HG02610 (cell line): Measurements from ENCODE around the gene GCNT1.
"Not testable (repeated sequence)": the region's sequence is repeated elsewhere in the genome, so short reads cannot be mapped to it uniquely, and the experiment has no call there.

Source experiments
- ATAC-seq: cut with Tn5 transposase; IDR thresholded peaks from one replicate; pipeline ENCODE4 v1.9.1; 2021; ENCODE audit warnings: mild to moderate bottlenecking, moderate library complexity; ENCODE audit not compliant: unreplicated experiment

Gene GCNT1

DNA sequence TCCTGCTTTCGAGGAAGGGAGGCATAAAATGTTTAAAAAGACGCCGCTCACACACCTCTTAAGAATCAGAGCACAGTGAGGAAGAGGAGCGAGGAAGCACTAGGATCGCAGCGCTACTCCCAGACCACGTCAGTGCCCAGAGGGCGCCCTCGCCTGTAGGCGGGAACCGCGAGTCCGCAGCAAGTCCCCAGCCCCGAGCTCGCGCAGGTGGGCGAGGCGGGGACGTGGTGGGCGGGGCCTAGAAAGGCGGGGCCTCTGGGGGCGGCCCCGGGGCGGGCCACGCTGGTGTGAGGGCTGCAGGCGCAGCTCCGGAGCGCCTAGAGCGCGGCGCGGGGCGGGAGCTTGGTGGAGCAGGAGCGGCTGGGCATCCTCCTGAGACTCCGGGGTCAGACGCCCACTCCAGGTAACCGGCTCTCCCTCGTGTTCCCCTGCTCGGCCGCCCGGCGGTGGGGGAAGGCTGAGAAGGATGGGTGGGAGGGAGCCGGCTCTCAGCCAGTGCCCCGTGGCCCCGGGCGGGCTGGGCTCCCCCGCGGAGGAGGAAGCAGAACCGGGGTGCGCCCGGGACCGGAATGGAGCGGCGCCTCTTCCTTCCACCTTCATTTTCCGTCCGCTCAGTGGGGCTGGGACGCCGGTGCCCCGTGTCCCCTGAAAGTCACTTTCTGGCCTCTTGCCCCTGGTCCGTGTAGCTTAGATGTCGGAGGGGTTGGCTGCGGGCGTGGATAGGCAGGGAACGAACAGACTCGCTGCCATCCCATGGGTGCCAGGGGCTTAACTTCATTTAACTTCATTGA lies at the start of gene GCNT1:
Gene GCNT1, plus strand, starts transcription at position 280 of the 791 bp plus-strand sequence. CDS start 43,200 bp downstream, outside the sequence.
- peak; percentile 90 for ATAC-seq

DNA sequence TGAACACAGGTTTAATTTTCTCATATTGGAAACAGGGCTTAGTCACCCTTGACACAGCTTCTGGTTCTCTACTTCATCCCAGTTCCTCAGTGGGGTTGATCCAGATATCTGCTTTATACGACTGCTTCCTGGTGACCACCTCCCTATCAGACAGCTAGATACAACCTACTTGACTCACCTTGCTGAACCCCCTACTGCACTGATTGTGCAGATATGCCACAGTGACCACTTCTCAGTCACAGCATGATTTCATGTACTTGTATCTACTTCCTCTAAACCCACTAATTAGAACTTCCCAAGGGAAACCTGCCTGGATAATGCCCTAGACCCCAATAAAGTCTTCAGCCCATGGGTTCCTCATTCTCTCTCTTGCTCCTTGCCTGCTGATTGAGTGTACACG lies 46.3 kb upstream of the GCNT1 start:
- ATAC-seq, result peak; percentile 47

DNA sequence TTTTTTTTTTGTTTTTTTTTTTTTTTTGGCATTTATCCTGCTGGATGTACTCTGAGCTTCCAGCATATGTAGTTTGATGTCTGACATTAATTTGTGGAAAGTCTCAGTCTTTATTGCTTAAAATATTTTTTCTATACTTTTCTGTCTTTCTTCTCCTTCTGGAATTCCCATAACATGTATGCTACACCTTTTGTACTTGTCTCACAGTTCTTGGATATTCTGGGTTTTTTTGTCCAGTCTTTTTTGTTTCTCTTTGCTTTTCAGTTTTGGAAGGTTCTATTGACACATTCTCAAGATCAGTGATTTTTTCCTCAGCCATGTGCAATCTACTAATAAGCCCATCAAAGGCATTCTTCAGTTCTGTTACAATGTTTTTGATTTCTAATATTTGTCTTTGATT lies 45.3 kb upstream of the GCNT1 start:
- ATAC-seq, result no peak

- peak; percentile 61 for ATAC-seq
Observed at GRCh38 chr9:76414661-76415060, 44.3 kb upstream of the GCNT1 start.

DNA sequence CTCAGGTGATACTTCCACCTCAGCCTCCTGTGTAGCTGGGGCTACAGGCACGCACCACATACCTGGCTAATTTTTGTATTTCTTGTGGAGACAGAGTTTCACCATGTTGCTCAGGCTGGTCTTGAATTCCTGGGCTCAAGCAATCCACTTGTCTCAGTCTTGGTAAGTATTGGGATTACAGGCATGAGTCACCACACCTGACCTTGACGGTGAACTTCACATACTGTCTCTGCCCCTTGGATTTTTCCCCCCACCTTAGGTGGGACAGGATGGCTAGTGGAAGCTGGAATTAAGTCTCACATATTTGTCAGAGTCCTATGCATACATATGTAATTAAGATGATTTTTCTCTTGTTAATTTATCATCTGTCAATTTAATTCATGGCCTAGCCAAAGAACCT lies 43.8 kb upstream of the GCNT1 start:
- ATAC-seq, result no peak

DNA sequence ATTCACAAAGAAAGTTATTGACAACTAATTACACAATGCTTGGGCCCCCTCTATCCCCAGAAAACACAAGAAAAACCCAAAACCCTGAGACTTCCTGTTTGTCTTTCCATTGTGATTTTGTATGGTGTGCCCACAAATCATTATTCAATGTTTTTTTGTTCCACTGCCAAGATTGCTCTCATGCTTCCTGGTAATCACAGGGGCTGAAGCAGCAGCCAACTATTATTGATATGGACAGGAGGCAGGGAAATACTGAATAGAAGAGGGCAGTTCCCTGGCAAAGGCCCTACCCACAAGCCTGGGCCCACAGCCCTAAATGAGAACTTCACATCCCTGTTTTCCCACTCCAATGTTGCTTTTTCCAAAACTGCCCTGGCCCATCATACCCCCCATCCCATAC lies 43.3 kb upstream of the GCNT1 start:
- no peak for ATAC-seq

GRCh38 chr9:76417394-76417793 lies 41.6 kb upstream of the GCNT1 start:
- no peak for ATAC-seq

DNA sequence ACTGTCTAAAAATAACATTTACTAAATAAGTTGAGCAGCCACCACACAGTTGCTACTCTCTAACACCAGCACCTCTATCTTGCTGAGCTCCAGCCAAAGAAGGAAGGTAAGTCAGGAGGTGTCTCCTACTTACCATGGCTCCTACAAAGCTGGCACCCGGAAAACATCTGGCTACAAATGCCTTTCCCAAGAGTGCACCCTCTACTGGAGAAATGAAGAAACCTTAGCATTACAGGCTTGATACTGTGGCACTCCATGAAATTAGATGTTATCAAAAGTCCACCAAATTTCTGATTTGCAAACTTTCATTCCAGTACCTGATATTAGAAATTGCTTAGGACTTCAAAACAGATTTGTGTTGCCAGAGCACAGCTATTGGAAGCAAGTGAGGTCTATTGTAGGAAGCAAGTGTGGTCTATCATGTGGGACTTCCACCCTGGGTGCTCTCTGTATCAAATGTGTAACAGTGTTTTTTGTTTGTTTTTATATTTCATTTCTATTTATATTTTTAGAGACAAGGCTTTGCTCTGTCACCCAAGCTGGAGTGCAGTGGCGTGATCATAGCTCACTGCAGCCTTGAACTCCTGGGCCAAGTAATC lies 39.1 kb upstream of the GCNT1 start:
- no peak for ATAC-seq

DNA sequence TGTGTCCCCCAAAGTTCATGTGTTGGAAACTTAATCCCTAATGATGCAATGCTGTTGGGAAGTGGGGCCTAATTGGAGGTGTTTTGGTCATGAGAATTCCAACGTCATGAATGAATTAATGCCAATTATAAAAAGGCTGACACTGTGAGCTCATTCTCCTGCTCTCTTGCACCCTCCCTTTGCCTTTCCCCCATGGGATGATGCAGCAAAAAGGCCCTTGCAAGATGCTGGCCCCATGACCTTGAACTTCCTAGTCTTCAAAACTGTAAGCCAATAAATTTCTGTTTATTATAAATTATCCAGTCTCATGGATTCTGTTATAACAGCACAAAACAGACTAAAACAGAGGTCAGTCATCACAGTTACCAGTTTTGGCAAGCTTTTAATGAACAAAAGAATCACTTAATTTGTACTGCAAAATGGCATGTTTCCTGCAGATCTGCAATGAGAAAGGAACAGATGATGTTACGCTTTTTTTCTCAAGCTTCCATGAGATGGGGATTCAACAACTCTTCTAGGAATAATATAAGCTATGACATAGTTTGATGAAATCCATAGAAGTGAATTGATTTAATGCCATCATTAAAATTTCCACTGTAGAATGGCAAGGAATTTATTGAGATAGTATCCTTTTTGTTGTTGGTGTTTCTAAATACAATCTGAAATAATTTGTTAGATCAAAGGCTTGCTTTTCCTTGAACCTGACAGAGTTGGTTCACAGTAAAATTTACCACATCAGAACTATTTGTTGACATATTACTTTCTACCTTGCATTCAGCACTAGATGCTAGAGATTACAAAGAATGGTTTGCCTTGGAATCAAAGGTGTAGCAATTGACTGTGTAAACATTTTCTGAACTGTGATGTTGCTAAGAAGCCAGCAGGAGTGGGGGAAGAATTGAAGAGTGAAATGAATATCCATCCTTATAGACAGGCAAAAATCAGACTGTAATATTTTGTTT lies 35.5 kb upstream of the GCNT1 start:
- no peak for ATAC-seq

DNA sequence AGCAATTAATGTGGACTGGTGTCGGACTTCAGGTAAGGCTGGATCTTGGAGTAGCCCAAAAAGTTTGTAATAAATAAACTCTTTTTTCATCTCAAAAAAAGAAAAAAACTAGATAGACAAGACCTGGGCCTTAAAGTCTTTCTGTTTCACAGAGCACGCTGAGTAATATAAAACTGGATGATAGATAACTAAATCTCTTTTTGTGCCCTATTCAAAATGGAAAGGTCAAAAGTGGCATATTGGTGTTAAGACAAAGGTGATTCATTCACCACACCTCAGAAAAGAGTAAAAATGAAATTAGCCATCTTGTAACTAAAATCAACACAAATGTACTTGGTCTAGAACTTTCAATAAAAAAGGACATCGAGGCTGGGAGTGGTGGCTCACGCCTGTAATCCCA lies 34.5 kb upstream of the GCNT1 start:
- ATAC-seq, result peak; percentile 76

DNA sequence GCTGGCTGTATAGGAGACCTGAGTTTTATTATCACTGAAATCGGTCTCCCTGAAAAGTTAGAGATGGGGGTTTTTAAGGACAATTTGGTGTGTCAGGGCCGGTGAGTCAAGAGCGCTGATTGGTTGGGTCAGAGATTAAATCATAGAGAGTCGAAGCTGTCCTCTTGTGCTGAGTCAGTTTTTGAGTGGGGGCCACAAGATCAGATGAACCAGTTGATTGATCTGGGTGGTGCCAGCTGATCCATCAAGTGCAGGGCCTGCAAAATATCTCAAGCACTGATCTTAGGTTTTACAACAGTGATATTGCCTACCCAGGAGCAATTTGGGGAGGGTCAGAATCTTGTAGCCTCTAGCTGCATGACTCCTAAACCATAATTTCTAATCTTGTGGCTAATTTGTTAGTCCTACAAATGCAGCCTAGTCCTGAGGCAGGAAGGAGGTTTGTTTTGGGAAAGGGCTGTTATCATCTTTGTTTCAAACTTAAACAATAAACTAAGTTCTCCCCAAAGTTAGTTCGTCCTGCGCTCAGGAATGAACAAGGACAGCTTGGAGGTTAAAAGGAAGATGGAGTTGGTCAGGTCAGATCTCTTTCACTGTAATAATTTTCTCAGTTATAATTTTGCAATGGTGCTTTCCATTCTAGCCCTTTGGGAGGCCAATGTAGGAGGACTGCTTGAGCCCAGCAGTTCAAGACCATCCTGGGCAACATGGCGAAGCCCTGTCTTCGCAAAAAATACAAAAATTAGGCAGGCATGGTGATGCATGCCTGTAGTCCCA lies 33.1 kb upstream of the GCNT1 start:
- no peak for ATAC-seq

- ATAC-seq, result no peak
Observed at GRCh38 chr9:76426807-76427419, 32.1 kb upstream of the GCNT1 start.

DNA sequence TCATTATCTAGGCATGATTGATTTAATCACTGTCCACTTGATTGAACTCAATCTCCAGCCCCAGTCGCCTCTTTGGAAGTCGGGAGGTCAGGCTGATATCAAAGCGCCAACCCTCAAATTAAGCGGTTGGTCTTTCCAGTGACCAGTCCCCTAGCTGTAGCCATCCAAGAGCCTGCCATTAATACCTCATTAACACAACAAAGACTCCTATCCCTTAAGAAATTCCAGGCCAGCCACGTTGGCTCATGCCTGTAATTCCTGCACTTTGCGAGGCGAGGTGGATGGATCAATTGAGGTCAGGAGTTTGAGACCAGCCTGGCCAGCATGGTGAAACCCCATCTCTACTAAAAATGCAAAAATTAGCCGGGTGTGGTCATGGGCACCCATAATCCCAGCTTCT lies 27.4 kb upstream of the GCNT1 start:
- no peak for ATAC-seq

DNA sequence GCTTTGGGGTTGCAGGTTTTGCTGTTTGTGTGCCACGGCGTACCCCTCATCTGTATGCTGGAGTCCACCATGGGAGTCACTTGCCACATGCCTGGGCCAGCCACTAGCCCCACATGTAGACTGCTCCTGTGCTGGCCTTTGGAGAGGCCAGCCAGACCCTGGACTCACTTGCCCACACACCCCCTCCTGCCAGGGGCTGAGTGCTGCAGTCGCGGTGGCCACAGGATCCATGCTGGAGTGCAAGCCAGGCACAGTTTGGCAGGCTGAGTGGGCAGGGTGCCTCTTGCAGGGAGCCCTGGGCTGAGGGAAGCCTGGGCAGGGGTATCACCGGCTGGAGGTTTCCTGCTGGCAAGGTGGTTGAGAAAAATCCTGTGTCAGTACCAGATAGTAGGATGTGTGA lies 25.6 kb upstream of the GCNT1 start:
- peak; percentile 21 for ATAC-seq

GRCh38 chr9:76433836-76434235 lies 25.1 kb upstream of the GCNT1 start:
- ATAC-seq, result peak; percentile 28

DNA sequence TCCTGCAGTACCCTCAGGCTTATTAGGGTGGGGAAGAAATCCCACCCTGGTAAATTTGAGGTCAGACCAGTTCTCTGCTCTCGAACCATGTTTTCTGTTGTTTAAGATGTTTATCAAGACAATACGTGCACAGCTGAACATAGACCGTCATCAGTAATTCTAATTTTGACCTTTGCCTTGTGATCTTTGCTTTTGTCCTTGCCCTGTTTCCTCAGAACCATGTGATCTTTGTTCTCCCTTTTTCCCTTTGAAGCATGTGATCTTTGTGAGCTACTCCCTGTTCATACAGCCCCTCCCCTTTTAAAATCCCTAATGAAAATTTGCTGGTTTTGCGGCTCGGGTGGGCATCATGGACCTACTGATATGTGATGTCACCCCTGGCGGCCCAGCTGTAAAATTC lies 24.1 kb upstream of the GCNT1 start:
- not testable (repeated sequence) for ATAC-seq

GRCh38 chr9:76437017-76437699 lies 21.8 kb upstream of the GCNT1 start:
- not testable (repeated sequence) for ATAC-seq

GRCh38 chr9:76438841-76439588 lies 20.0 kb upstream of the GCNT1 start:
- peak; percentile 72 for ATAC-seq
